Activated gamma-delta T cell treated with anti-CD3 and anti-CD28 coated beads, Interleukin-2, amount 50 U/mL, for 16 hours (primary cell): Measurements from ENCODE around the gene CENPE.

Experiments used
- DNase-seq: peaks from one replicate; pipeline ENCODE4 v3.0.0-alpha.2; 2020; ENCODE audit warnings: low read depth

The CENPE gene

GRCh38 chr4:103136671-103137445 lies 61.3 kb downstream of the CENPE start:
- DNase-seq: no peak

GRCh38 chr4:103129174-103129573 lies 69.0 kb downstream of the CENPE start:
- DNase-seq: no peak

- no peak for DNase-seq
Measured at GRCh38 chr4:103126126-103126525, 72.0 kb downstream of the CENPE start.

GRCh38 chr4:103123114-103123513 lies 75.0 kb downstream of the CENPE start:
- no peak for DNase-seq

- DNase-seq: no peak
Measured at GRCh38 chr4:103118166-103118565, 80.0 kb downstream of the CENPE start.

- DNase-seq: no peak
Measured at GRCh38 chr4:103111598-103111997, 86.5 kb downstream of the CENPE start.

- DNase-seq: no peak
Measured at GRCh38 chr4:103108542-103108941, 89.6 kb downstream of the CENPE start.

- no peak for DNase-seq
Measured at GRCh38 chr4:103105558-103106356, 92.4 kb downstream of the CENPE start.

- DNase-seq: no peak
Measured at GRCh38 chr4:103104886-103105285, 93.3 kb downstream of the CENPE start.

- no peak for DNase-seq
Measured at GRCh38 chr4:103100691-103101090, 97.5 kb downstream of the CENPE start.

- DNase-seq: peak; percentile 9
Measured at GRCh38 chr4:103099691-103100392, 98.3 kb downstream of the CENPE start, which contains the start of gene BDH2. Gene BDH2 (minus strand): TSS chr4:103099834. CDS start chr4:103096254, 3,580 bp downstream.

- no peak for DNase-seq
Measured at GRCh38 chr4:103098756-103099440, 99.2 kb downstream of the CENPE start.

- no peak for DNase-seq
Measured at GRCh38 chr4:103098341-103098740, 99.8 kb downstream of the CENPE start.

GRCh38 chr4:103097112-103097511 lies 101.0 kb downstream of the CENPE start:
- no peak for DNase-seq

GRCh38 chr4:103095080-103095479 lies 103.1 kb downstream of the CENPE start:
- no peak for DNase-seq

- no peak for DNase-seq
Measured at GRCh38 chr4:103092245-103092644, 105.9 kb downstream of the CENPE start.

GRCh38 chr4:103091601-103092223 lies 106.4 kb downstream of the CENPE start:
- peak; percentile 14 for DNase-seq

GRCh38 chr4:103089481-103089880 lies 108.7 kb downstream of the CENPE start:
- no peak for DNase-seq

GRCh38 chr4:103086551-103086950 lies 111.6 kb downstream of the CENPE start:
- no peak for DNase-seq

- DNase-seq: no peak
Measured at GRCh38 chr4:103085555-103086196, 112.5 kb downstream of the CENPE start.

GRCh38 chr4:103079621-103080020 lies 118.5 kb downstream of the CENPE start:
- no peak for DNase-seq
